Stimulated activated CD4-positive, alpha-beta T cell treated with anti-CD3 and anti-CD28 coated beads, Interleukin-2, amount 100 ng/mL, for 4 hours (primary cell): ENCODE results near the gene SLC22A1.
"Not testable (repeated sequence)": the region's sequence is repeated elsewhere in the genome, so short reads cannot be mapped to it uniquely, and the experiment has no call there.

Source experiments
- DNase-seq: peaks from one replicate; pipeline ENCODE4 v3.0.0-alpha.2; 2020; ENCODE audit warnings: low read depth

SLC22A1 gene

DNA sequence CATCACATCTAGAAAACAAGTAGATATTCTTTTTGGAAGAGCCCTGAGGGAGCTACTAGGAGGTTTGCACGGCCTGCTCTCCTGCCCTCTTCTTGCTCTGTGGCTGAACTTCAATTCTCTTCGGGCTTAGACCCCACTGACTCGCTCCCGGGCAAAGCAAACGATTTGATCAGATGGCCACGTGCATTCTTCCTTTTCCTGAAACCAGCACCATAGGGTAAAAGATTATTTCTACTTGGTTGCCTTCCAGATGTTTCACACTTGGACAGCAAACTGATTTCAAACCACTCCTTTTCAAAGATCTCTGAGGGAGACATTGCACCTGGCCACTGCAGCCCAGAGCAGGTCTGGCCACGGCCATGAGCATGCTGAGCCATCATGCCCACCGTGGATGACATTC, at the start of gene SLC22A1:
Gene SLC22A1, plus strand, starts transcription at position 258 of the 400 bp plus-strand sequence. Its CDS starts 121 bp downstream, at position 379.
- no peak for DNase-seq

DNA sequence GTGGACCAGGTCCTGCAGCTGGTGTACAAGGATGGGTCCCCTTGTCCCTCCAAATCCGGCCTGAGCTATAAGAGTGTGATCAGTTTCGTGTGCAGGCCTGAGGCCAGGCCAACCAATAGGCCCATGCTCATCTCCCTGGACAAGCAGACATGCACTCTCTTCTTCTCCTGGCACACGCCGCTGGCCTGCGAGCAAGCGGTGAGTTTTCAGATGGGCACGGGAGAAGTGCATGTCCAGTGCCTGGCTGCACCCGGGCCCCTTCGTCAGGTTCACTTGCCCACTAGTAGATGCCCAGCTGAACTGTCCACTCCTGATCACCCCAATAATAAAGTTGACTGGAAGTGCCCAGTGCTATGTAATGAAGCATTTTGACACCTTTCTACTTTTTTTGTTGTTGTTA, 48.3 kb upstream of the SLC22A1 start:
- DNase-seq: no peak

DNA sequence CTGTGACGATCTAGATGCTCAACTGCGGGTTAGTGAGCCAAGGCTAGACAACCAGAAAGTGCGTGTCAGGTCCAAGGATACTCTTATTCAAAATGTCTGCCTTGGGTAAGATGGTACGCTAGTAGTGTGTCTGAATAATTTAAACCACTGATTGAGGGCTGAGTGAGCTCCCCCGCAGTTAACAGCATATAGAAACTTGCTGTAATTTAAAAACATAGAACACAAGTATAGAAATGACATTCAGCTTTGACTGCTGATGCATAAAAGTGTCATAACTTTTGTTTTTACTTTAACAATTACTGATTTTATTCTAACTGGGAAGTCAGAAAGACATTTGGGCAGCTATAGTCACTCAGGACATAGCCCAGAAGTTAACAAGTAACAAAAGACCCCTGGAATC, 45.6 kb upstream of the SLC22A1 start:
- no peak for DNase-seq

DNA sequence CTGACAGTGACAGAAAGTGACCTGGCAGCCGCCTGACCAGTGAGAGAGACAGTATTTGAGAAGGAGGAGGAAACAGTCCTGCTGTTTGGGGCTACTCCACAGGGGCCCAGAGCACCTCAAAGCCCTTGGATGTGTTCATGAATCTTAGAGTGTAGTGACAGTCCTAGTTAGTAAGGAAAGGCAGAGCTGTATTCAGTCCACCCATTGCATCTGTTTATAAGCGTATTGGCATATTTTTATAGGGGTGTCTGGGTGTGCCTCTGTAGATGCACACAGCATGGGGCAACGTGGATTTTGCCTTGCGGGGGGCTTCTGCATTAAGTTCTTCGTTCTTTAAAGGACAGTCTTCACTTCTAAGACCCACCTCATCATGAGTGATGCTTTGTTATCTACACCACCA, 44.6 kb upstream of the SLC22A1 start:
- DNase-seq: no peak

DNA sequence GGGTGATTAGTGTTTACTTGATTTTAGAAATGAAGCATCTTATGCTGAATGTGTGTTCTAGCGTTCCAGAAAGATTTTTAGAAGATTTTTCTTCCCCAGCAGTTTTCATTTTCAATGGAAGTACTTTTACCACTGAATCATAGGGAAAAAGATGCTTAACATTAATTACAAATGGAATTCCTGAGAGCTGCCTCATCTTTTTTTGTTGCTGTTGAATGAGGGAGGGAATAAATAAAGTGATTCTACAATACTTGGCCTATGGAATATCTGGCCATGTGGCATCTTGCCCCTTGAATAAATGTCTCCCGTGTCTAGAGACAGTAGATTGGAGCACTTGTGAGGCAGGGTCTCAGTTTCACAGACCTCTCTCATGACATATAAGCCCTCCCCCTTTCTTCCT, 44.1 kb upstream of the SLC22A1 start:
- no peak for DNase-seq

DNA sequence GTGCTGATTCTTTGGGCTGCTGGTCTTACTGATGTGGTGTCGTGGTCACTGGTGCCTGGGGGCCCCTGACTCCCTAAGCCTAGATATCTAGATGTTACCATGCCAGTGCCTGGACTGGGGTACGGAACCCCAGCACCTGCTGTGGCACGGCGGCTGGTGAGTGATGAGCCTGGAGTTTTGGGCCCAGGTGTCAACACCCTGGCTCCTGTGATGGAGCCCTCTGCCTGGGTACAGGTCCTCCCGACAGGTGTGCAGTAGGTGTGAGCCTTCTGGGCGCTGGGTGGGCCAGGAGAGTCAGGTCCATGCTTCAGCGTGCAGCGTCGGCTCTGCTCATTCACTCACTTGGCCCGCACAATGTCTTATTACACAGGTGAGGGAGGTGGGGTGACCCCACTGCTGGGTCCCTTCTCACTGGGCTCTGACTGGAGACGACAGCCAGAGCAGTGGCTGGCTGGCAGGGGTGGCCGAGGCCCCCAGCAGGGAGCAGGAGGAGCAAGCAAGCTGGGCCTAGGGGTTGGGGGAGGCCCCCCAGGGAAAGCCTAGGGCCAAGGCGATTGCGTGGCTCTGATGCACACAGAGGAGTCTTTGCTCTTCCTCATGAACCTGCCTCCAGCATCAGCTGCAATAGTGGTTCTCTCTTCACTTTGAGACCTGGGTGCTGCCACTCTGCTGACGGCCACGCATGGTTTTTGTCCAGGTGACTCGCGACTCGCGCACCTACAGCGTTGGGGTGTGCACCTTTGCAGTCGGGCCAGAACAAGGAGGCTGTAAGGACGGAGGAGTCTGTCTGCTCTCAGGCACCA, 42.5 kb upstream of the SLC22A1 start:
- no peak for DNase-seq

DNA sequence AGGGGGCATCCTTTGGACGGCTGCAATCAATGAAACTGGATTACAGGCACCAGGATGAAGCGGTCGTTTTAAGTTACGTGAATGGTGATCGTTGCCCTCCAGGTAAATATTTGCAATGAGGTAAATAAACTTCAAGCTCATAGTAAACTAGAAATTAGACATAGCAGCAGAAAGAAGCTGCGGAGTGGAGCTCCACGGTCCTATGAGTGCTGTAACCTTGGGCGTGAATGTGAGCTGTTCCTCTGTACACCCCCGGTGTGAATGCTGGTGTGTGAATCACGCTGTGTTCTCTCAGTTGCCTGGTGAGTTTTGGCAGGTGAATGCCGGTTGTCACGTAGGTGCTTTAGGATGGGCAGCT, 42.0 kb upstream of the SLC22A1 start:
- no peak for DNase-seq

DNA sequence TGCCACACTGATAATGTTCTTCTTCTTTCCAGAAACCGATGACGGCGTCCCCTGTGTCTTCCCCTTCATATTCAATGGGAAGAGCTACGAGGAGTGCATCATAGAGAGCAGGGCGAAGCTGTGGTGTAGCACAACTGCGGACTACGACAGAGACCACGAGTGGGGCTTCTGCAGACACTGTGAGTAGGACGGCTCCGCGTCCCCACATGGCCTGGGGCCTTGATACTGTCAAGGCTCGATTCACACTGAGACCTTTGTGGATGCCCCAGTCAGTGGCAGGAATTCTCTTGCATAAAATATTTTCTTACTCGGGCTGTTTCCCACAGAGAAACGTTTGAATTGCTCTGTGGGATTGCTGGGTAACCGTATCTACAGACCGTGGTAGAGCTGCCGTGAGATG, 41.5 kb upstream of the SLC22A1 start:
- DNase-seq: no peak

DNA sequence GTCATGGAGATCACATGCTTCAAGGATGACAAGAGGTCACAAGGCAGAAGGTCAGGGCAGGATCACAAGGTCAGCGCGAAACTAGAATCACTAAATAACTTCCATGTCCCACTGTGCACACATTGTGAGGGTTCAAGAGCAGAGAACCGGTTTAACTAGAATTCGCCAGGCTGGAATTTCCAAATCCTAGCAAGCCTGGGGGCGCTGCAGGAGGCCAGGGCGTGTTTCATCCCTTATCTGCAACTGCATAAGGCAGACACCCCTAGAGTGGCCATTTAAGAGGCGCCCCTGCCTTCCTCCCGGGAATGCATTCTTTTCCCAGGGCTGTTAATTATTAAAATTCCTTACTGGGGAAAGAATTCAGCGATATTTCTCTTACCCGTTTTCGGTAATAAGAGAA, 40.2 kb upstream of the SLC22A1 start:
- no peak for DNase-seq

DNA sequence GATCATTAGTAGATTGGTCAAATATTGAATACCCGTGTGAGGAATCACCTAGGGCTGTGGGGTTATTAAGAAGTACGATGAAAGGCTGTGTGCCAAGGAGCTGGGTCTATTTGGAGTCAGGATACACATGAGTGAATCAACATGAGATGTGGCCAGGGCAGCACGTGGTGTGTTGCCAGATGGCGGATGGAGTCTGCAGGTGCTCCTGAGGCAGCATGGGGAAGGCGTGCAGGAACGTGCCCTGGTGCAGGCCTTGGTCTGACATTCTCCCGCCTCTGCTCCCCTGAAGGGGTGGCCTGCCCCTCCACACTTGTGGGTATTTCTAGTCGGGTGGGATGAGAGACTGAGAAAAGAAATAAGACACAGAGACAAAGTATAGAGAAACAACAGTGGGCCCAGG, 39.0 kb upstream of the SLC22A1 start:
- no peak for DNase-seq

DNA sequence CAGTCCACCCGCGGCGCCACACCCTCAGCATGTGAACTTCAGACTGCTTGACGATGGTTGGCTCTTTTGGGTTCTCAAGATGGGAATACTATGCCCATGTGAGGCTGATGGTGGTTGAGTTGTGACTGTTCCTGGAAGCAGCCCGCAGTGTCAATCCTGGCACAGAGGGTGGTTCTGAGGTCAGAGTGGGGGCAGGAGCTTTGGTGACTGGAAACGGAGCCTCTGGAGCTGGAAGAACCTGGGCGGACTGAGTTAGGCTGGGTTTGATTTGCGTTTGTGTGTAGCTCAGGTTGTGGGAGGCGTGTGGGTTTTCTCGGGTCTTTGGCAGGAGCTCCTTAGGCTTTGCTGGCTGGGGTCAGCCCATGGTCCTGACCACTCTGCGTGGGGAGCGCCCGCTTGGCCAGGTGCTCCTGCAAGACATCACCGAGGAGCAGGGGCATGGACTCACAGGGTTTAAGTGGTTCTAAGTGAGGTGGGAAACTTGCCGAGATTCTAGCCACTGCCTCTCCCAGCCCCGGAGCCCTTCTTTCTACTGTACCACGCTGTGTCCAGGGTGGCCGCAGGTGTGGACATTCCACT, 37.3 kb upstream of the SLC22A1 start:
- DNase-seq: no peak

DNA sequence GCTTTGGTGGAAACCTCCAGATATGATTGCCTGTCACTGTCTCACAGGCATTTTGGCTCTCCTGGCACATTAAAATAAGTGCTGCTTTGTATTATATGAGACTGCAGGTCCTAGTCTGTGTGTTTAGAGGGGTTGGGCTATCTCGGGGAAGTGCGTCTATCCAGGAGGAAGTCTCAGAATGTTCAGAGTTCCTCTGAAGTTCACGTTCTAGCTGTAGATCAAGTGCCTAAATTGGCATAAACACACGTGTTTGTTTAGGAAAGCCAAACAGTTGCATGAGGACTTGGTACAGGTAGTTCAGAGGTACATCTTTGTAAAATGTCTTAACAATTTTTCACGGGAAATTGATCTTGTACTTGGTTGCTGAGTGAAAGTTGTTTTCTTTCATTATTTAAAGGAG, 36.4 kb upstream of the SLC22A1 start:
- DNase-seq: no peak

DNA sequence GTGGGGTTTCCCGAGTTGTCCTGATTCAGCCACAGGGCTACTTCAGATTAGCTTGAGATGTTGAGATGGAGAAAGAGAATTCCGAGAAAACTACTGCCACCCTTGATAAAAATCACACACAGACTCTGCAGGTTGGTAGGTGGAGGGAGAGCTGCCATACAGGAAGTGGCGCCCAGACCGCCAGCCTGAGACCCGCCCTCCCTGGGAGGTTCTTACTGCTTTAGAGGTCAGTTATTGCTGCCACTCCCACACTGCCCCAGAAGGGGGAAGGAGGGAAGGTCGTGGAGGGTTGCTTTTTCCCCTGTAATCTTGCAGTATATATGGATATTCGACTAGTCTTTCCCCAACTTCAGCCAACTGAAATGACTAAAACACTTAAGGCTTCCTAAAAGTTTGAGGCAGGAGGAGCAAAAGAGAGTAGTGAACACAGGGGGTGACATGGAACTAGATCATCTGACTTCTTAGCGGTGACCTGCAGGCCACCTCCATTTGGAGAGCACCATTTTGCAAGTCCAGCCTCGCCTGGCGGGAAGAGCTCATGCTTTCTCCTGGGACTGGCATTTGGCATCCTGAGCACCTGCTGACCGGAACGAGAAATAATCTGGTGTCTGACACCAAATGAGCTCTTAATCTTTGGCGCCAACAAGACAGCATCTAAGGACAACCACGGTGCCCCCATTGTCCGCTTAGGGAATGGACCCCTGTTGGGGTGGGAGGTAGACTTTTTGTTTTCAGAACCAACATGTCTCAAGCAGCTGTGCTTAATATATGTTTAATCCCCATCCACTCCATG, 35.7 kb upstream of the SLC22A1 start:
- DNase-seq: no peak

DNA sequence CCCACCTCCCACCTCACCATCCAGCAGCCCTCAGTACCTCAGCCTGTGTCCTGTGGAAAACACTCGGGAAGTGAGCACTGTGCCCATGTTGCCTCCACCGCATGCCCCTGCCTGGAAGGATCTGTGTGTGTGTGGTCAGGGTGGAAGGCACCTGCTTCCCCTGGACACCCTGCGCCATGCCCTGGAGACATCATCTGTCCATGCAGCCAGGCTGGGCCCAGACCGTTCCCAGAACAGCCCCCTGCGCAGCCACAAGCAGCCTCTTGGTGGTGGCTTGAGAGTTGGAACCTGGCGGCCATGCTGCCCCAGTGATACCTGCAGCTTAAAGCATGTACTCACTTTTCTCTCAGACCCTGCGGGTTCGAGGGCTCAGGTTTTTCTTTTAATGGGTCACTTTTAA, 34.9 kb upstream of the SLC22A1 start:
- DNase-seq: no peak

DNA sequence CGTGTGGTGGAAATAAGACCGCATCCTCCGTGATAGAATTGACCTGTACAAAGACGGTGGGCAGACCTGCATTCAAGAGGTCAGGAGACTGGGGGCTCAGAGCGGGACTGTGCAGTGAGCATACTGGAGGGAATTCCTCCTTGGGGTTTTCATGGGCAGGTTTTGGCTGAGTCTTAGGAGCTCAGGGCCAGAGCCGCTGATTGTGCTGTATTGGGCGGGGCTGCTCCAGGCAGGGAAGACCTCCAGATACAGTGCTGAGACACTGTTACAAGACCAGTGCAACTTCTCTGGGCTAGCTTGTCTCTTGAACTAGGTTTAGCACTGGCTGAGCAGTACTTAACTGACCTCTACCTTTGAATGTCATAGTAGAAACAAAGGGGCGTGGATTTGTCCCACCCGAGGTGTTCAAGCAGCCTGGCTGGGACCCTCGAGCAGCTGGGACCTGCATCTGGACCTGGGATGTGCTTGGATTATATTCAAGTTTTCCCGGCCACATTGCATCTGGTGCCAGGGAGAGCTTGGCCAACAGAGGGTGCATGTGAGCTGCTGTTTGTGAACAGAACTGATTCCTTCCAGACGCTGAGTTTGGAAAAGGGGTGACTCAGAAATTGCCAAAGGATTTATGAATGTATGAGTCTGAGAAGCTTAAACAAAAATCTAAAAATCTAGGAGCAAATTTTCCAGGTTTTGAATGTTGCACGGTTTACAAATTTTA, 33.4 kb upstream of the SLC22A1 start:
- DNase-seq: no peak

DNA sequence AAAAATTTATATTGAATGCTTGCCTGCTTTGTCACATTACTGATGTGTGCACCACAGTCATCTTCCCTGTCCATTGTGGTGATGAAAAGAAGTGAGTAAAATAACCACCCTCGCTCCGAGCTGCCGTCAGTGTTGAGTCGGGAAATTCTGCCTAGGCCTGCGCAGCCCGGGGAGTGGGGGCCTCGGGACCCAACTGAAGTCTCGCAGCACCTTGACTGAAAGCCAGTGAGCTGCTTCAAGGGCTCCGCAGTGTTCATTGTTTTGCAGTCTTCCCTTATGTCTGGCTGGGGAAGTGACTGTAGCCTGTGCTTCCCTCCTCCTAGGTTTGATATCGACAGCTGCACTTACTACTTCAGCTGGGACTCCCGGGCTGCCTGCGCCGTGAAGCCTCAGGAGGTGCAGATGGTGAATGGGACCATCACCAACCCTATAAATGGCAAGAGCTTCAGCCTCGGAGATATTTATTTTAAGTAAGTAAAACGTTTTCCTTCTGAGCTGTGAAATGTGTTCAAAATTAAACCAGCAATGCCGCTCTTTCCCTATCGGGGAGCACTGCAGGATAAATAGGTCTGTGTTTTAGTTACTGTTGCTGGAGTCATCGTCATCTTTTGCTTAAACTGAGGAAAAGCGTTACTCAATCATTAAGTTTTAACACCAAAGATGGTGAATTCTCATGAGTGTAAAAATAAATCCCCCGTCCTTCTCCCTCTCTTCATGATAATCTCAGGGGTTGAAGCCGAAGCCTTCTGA, 32.7 kb upstream of the SLC22A1 start:
- no peak for DNase-seq

DNA sequence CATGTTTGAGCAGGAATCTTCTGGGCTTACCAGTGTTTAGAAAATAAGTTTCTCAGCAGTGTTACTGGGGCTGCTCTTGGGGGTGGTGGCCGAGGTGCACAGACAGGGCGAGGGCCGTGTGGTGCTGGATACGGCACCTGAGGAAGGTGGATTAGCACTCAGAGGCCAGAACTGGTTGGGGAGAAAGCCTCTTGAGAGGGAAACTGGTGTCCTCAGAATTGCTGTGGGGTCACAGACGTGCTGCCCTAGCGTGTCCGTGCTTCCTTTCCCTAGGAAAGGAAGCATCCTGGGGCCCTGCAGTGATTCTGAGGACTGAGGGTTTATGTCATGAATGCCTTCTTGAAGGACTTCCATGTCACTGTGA, 32.1 kb upstream of the SLC22A1 start:
- no peak for DNase-seq

DNA sequence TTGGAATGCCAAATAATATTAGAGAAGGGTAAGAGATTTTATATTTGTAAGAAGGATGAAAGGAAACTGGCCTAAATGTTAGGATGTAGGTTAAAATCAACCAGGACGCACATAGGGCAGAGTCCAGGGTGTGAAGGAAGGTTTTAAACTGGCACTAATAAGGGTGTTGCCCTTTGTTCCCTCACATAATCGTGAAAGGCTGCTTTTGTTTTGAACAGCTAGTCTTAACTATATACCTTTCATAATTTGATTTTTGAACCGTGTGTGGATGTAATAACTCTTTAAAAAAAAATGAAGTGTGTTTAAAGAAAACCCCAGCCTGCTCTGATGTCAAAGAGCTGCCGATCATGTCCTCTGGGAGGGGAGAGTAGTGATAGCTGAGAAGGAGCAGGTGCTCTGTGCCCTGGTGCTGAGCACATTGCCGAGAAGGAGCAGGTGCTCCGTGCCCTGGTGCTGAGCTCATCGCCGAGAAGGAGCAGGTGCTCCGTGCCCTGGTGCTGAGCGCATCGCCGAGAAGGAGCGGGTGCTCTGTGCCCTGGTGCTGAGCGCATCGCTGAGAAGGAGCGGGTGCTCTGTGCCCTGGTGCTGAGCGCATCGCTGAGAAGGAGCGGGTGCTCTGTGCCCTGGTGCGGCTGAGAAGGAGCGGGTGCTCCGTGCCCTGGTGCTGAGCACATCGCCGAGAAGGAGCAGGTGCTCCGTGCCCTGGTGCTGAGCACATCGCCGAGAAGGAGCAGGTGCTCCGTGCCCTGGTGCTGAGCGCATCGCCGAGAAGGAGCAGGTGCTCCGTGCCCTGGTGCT, 31.0 kb upstream of the SLC22A1 start:
- DNase-seq: not testable (repeated sequence)

DNA sequence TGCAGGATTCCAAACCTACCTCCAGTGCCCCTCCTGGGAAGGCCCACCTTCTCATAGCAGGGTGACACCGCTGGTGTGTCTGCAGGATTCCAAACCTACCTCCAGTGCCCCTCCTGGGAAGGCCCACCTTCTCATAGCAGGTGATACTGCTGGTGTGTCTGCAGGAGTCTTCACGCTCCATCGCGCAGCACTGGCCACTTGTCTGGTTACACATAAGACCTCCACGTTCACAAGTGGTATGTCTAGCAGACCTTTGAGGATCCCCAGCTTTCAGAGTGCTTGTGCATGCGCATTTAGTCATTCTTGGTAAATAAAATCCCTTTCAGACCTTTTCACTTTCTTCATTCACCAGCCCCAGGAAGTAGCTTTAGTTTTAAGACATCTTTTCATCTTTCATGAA, 29.4 kb upstream of the SLC22A1 start:
- not testable (repeated sequence) for DNase-seq

DNA sequence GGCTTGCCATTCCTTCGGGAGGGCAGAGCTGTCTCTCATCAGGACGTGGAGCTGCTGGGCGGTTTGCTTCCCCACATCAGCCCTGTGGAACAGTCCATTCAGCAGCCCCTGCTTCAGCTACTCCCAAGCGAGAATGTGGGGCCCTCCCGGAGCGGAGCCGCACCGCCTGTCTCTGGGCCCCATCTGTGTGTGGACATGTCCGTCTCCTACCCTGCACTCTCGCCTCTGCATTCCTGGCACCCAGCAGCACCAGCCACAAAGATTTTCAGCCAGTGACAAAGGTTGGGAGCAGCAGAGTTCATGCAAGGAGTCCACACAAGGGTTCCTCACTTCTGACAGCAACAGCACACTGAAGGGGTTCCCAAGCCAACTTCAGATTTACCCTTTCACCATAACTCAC, 29.0 kb upstream of the SLC22A1 start:
- DNase-seq: no peak

DNA sequence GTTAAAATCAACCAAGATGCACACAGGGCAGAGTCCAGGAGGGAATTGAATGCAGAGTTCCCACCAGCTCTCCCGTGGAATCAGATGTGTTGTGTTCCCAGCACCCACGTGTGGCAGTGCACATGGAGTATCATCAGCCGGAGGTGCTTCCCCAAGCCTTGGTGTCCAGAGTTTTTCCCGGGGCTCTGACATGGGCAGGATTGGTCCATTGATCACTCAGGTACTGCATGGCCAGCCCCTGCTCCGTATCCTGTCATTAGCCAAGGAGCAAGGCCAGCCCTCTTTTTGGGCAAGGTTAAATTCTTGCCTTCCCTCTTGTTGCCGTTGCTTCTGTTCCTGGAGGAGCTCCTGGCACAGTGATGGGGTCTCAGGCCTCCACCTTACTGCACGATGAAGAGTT, 28.6 kb upstream of the SLC22A1 start:
- DNase-seq: no peak
